ENCODE data around the gene CFAP119. TPM values are rescaled to one million over a fixed set of nuclear protein-coding genes. Genes with fewer than 3 reads are reported as not detected.

CFAP119 gene
- total RNA-seq, 2 donors from 2014 or later: 0.27 to 1.2 TPM

DNA sequence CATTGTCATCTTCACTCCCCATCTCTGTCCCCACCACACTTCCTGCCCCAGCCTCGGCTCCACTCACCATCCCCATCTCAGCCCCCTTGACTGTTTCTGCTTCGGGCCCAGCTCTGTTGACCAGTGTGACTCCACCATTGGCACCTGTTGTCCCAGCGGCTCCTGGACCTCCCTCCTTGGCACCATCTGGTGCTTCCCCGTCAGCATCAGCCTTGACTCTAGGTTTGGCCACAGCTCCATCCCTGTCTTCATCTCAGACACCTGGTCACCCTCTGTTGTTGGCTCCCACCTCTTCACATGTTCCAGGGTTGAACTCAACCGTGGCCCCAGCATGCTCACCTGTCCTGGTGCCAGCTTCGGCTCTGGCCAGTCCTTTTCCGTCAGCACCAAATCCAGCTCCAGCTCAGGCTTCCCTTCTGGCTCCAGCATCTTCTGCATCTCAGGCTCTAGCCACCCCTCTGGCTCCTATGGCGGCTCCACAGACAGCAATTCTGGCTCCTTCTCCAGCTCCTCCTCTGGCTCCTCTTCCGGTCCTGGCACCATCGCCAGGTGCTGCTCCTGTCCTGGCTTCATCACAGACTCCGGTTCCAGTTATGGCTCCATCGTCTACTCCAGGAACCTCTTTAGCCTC lies 38.0 kb downstream of the CFAP119 start:
- no peaks in the 10 kb centered on the region for H3K27me3 ChIP-seq (replicated peaks; ENCODE audit: insufficient read depth)
- H3K27ac ChIP-seq: no peak overlapping the region
- DNase-seq (ENCODE audit: low spot score) (no peak), ATAC-seq (ENCODE audit: insufficient number of reproducible peaks, low FRiP score, low read depth) (no peak)
- no peaks in the 10 kb centered on the region for H3K4me1 ChIP-seq (ENCODE audit: control insufficient read depth in 1 of 2, low read depth in 2 of 2)
- H3K36me3 ChIP-seq: peaks cover 57% of the 10 kb centered on the region
- no peaks in the 10 kb centered on the region for H3K9me3 ChIP-seq
- H3K4me3 ChIP-seq: no peak overlapping the region
- TF ChIP-seq, protein P1, sequence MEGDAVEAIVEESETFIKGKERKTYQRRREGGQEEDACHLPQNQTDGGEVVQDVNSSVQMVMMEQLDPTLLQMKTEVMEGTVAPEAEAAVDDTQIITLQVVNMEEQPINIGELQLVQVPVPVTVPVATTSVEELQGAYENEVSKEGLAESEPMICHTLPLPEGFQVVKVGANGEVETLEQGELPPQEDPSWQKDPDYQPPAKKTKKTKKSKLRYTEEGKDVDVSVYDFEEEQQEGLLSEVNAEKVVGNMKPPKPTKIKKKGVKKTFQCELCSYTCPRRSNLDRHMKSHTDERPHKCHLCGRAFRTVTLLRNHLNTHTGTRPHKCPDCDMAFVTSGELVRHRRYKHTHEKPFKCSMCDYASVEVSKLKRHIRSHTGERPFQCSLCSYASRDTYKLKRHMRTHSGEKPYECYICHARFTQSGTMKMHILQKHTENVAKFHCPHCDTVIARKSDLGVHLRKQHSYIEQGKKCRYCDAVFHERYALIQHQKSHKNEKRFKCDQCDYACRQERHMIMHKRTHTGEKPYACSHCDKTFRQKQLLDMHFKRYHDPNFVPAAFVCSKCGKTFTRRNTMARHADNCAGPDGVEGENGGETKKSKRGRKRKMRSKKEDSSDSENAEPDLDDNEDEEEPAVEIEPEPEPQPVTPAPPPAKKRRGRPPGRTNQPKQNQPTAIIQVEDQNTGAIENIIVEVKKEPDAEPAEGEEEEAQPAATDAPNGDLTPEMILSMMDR (IDR thresholded peaks at IDR 0.05): no peak

DNA sequence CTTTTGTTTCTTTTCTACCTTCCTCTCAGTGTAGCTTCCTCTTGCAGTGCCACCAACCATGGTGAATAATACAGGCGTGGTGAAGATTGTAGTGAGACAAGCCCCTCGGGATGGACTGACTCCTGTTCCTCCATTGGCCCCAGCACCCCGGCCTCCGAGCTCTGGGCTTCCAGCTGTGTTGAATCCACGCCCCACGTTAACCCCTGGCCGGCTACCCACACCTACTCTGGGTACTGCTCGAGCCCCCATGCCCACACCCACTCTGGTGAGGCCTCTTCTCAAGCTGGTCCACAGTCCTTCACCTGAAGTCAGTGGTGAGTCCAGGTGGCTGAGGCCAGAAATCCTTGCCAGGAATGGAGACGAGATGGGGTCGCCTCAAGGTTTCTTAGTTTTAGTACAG lies 38.9 kb downstream of the CFAP119 start:
- ATAC-seq (ENCODE audit: insufficient number of reproducible peaks, low FRiP score, low read depth): no peak
- Histone ChIP-seq H3K4me3 (no peak overlapping the region), H3K36me3 (peaks cover 63% of the 10 kb centered on the region)

DNA sequence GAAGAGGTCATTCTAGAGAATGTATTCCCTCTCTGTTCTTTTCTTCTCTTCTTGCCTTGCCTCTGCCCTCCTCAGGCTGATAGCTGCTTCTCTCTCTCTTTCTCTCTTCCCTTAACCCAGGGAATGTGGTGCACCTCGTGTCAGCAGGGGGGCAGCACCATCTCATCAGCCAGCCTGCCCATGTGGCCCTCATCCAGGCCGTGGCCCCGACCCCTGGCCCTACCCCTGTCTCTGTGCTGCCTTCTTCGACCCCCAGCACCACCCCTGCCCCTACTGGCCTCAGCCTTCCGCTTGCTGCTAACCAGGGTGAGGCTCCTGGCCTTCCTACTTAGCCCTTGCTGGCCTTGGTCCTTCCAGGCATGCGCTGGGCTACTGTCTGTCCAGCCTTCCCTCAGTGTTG lies 39.4 kb downstream of the CFAP119 start:
- Histone ChIP-seq H3K4me3 (no peak overlapping the region), H3K27ac (no peak overlapping the region), H3K9me3 (no peaks in the 10 kb centered on the region), H3K4me1 (ENCODE audit: control insufficient read depth in 1 of 2, low read depth in 2 of 2) (no peaks in the 10 kb centered on the region), H3K27me3 (replicated peaks; ENCODE audit: insufficient read depth) (no peaks in the 10 kb centered on the region), H3K36me3 (peaks cover 64% of the 10 kb centered on the region)
- DNase-seq (ENCODE audit: low spot score): no peak
- ATAC-seq (ENCODE audit: insufficient number of reproducible peaks, low FRiP score, low read depth): no peak
- TF ChIP-seq, protein P1 (IDR thresholded peaks at IDR 0.05): no peak

More for the DNA sequence above, 38.9 kb downstream of the CFAP119 start:
- H3K27me3 ChIP-seq (replicated peaks; ENCODE audit: insufficient read depth): no peaks in the 10 kb centered on the region
- H3K4me1 ChIP-seq (ENCODE audit: control insufficient read depth in 1 of 2, low read depth in 2 of 2): no peaks in the 10 kb centered on the region
- no peak overlapping the region for H3K27ac ChIP-seq
- no peak for DNase-seq (ENCODE audit: low spot score)
- TF ChIP-seq, protein P1 (IDR thresholded peaks at IDR 0.05): no peak
- H3K9me3 ChIP-seq: no peaks in the 10 kb centered on the region

DNA sequence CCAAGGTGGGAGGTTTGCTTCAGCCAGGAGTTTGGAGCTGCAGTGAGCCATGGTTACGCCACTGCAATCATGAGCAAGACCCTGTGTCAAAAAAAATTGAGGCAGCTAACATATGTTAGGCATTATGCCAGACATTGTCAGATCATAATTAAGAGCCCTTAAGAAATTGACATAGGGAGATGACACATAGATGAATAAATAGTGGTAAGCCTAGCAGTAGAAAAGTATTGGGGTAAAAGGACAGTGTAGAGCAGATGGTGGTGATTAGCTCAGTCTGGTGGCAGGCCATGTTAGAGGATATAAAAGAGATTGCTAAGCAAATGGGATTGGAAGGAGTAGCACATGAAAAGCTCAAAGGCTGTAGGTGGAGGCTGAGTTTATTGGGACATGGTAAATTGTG lies 40.3 kb downstream of the CFAP119 start:
- TF ChIP-seq, protein P1 (IDR thresholded peaks at IDR 0.05): no peak
- ATAC-seq (ENCODE audit: insufficient number of reproducible peaks, low FRiP score, low read depth): no peak
- DNase-seq (ENCODE audit: low spot score): no peak
- Histone ChIP-seq H3K27me3 (replicated peaks; ENCODE audit: insufficient read depth) (no peaks in the 10 kb centered on the region), H3K36me3 (peaks cover 70% of the 10 kb centered on the region), H3K4me1 (ENCODE audit: control insufficient read depth in 1 of 2, low read depth in 2 of 2) (no peaks in the 10 kb centered on the region), H3K9me3 (no peaks in the 10 kb centered on the region), H3K27ac (no peak overlapping the region), H3K4me3 (no peak overlapping the region)

DNA sequence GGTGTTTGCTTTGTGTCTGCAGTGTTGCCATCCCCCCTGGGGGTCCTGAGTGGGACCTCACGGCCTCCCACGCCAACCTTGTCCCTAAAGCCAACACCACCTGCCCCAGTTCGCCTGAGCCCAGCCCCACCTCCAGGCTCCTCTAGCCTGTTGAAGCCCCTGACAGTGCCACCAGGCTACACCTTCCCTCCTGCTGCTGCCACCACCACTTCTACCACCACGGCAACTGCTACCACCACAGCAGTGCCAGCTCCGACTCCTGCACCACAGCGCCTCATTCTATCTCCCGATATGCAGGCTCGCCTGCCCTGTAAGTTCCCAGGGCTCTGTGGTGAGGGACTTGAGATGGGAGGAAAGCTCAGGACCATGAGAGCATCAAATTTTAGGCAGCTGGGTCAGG lies 40.7 kb downstream of the CFAP119 start:
- Histone ChIP-seq H3K9me3 (no peaks in the 10 kb centered on the region), H3K4me1 (ENCODE audit: control insufficient read depth in 1 of 2, low read depth in 2 of 2) (no peaks in the 10 kb centered on the region), H3K4me3 (no peak overlapping the region), H3K36me3 (peaks cover 74% of the 10 kb centered on the region), H3K27ac (no peak overlapping the region), H3K27me3 (replicated peaks; ENCODE audit: insufficient read depth) (no peaks in the 10 kb centered on the region)
- ATAC-seq (ENCODE audit: insufficient number of reproducible peaks, low FRiP score, low read depth) (no peak), DNase-seq (ENCODE audit: low spot score) (no peak)
- TF ChIP-seq, protein P1 (IDR thresholded peaks at IDR 0.05): no peak
